Neuron (in vitro differentiated cells): ENCODE results near the gene SLCO3A1.
"Not testable (repeated sequence)": the region's sequence is repeated elsewhere in the genome, so short reads cannot be mapped to it uniquely, and the experiment has no call there.

Source experiments
- H2AFZ ChIP-seq: one replicate; pipeline ENCODE4 v1.6.1; 2013; ENCODE audit warnings: low read depth, mild to moderate bottlenecking, inconsistent platforms, low read length, moderate library complexity
- H3K27me3 ChIP-seq: one replicate; pipeline ENCODE4 v1.6.1; 2013; ENCODE audit warnings: low read length; ENCODE audit not compliant: insufficient read depth
- H3K36me3 ChIP-seq: one replicate; pipeline ENCODE4 v1.6.1; 2013; ENCODE audit warnings: low read length; ENCODE audit not compliant: insufficient read depth
- H3K4me1 ChIP-seq: one replicate; pipeline ENCODE4 v1.6.1; 2013; ENCODE audit warnings: low read length; ENCODE audit not compliant: insufficient read depth
- H3K4me3 ChIP-seq: 2 replicates; pipeline ENCODE4 v1.5.1; 2013; ENCODE audit warnings: mild to moderate bottlenecking, low read length, moderate library complexity
- H3K9me3 ChIP-seq: one replicate; pipeline ENCODE4 v1.6.1; 2013; ENCODE audit warnings: low read length

SLCO3A1 gene

DNA sequence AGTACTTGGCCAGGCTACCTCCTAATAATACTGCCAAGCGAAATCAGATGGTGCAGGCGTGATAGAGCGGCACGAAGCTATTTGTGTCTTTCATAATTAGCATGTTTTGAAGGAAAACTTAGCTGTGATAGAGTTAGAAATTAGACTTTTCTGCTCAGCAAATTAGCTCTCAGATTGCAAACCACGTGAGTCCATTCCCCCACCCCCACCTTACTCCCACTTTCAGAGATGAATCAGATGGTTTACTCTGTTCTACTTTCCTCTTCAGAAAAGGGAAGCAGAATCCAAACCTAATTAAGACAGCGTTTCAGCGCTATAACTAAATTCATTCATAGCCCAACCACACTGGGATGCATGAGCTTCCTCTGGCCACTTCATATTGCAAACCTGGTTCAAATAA lies 214.6 kb downstream of the SLCO3A1 start:
- no peaks in the 10 kb centered on the region for H3K9me3 ChIP-seq
- H3K4me3 ChIP-seq: no peak overlapping the region
- H2AFZ ChIP-seq: no peak overlapping the region
- H3K27me3 ChIP-seq: no peaks in the 10 kb centered on the region
- no peaks in the 10 kb centered on the region for H3K36me3 ChIP-seq
- no peaks in the 10 kb centered on the region for H3K4me1 ChIP-seq

- no peak overlapping the region for H3K4me3 ChIP-seq
- H3K27me3 ChIP-seq: no peaks in the 10 kb centered on the region
- H2AFZ ChIP-seq: no peak overlapping the region
- H3K9me3 ChIP-seq: no peaks in the 10 kb centered on the region
- H3K36me3 ChIP-seq: no peaks in the 10 kb centered on the region
- H3K4me1 ChIP-seq: no peaks in the 10 kb centered on the region
Observed at GRCh38 chr15:92069308-92070250, 216.1 kb downstream of the SLCO3A1 start.

- H2AFZ ChIP-seq, H3K4me1 ChIP-seq, H3K4me3 ChIP-seq, H3K9me3 ChIP-seq, H3K36me3 ChIP-seq, H3K27me3 ChIP-seq: not testable (repeated sequence)
Observed at GRCh38 chr15:92070251-92070650, 216.7 kb downstream of the SLCO3A1 start.

- H3K36me3 ChIP-seq: no peaks in the 10 kb centered on the region
- peaks cover 2% of the 10 kb centered on the region for H3K27me3 ChIP-seq
- H2AFZ ChIP-seq: no peak overlapping the region
- no peaks in the 10 kb centered on the region for H3K4me1 ChIP-seq
- H3K4me3 ChIP-seq: no peak overlapping the region
- no peaks in the 10 kb centered on the region for H3K9me3 ChIP-seq
Observed at GRCh38 chr15:92071045-92071634, 217.6 kb downstream of the SLCO3A1 start.

DNA sequence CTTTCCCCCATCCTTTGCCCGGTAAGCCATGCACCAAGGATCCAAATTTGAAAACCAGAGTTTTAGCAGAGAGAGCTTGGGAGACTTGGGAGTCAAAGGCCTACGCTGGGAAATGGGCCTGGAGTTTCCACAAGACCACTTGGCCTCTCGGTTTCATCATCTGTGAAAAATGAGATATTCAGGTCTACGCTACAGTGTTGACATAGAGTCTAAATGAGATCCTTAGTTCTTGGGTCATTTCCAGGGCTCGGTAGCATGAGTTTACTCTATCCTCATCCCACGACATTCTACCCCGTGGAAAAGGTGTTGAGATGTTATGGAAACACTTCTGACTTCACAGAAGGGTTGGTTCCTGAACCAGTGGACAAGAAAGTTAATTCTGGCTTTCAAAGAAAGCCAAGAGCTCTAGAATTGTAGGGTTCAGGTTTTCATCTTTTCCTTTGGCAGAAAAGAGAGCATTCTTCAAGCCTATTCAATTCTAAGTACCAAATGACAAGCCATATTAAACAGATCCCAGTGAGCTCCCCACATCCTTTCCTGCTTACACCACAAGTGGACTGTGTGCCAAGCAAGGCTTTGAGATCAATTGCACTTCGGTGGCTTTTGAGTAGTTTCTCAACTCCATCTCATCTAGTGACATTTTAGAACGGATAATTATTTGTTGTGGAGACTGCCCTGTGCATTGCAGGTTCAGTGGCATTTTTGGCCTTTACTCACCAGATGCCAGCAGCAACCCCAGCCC lies 219.7 kb downstream of the SLCO3A1 start:
- H3K4me3 ChIP-seq: no peak overlapping the region
- no peaks in the 10 kb centered on the region for H3K4me1 ChIP-seq
- H2AFZ ChIP-seq: no peak overlapping the region
- H3K36me3 ChIP-seq: no peaks in the 10 kb centered on the region
- no peaks in the 10 kb centered on the region for H3K9me3 ChIP-seq
- peaks cover 2% of the 10 kb centered on the region for H3K27me3 ChIP-seq

GRCh38 chr15:92074101-92074500 lies 220.6 kb downstream of the SLCO3A1 start:
- H3K36me3 ChIP-seq: no peaks in the 10 kb centered on the region
- H3K27me3 ChIP-seq: peaks cover 2% of the 10 kb centered on the region
- no peaks in the 10 kb centered on the region for H3K4me1 ChIP-seq
- H3K9me3 ChIP-seq: no peaks in the 10 kb centered on the region
- no peak overlapping the region for H2AFZ ChIP-seq
- H3K4me3 ChIP-seq: no peak overlapping the region

DNA sequence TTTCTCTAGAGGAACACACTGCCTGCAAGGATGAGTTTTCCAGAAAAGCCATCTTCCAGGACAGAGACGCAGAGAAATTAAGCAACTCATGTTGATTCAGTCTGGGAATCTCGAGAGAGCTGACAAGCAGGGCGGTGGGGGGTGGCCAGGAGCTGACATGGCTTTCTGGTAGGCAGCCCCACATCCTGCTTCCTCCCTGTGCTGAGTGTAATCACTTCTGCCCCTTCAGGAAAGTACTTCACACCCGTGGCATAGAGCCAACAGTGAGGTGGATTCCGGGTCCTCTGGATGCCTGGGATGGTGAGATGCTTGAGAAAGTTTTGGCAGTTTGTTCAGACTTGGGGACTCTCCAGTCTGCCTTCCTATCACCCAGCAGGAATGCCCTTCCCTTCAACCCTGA lies 221.1 kb downstream of the SLCO3A1 start:
- H2AFZ ChIP-seq: no peak overlapping the region
- no peaks in the 10 kb centered on the region for H3K4me1 ChIP-seq
- H3K36me3 ChIP-seq: no peaks in the 10 kb centered on the region
- peaks cover 2% of the 10 kb centered on the region for H3K27me3 ChIP-seq
- H3K4me3 ChIP-seq: no peak overlapping the region
- H3K9me3 ChIP-seq: no peaks in the 10 kb centered on the region

GRCh38 chr15:92075764-92076163 lies 222.3 kb downstream of the SLCO3A1 start:
- Histone ChIP-seq H3K36me3 (no peaks in the 10 kb centered on the region), H3K4me3 (no peak overlapping the region), H3K27me3 (peaks cover 2% of the 10 kb centered on the region), H3K4me1 (no peaks in the 10 kb centered on the region), H2AFZ (no peak overlapping the region), H3K9me3 (no peaks in the 10 kb centered on the region)

DNA sequence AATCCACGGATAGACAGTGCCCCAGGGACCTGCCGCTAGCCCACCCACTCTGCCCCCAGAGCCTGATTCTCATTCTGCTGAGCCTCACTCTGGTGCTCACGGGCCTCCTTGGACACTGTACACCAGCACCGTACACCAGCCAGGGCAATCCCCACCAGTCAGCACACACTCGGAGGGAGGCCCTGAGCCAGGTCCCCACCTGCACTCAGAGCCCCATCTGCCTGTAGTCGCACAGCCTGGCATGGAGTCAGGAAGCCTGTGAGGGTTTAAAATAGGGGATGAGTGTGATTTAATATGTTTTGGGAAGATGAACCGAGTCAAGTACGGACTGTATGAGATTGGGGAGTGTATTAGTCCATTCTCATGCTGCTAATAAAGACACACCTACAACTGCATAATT lies 223.0 kb downstream of the SLCO3A1 start:
- no peak overlapping the region for H2AFZ ChIP-seq
- peaks cover 2% of the 10 kb centered on the region for H3K27me3 ChIP-seq
- H3K4me1 ChIP-seq: no peaks in the 10 kb centered on the region
- no peak overlapping the region for H3K4me3 ChIP-seq
- no peaks in the 10 kb centered on the region for H3K9me3 ChIP-seq
- no peaks in the 10 kb centered on the region for H3K36me3 ChIP-seq

DNA sequence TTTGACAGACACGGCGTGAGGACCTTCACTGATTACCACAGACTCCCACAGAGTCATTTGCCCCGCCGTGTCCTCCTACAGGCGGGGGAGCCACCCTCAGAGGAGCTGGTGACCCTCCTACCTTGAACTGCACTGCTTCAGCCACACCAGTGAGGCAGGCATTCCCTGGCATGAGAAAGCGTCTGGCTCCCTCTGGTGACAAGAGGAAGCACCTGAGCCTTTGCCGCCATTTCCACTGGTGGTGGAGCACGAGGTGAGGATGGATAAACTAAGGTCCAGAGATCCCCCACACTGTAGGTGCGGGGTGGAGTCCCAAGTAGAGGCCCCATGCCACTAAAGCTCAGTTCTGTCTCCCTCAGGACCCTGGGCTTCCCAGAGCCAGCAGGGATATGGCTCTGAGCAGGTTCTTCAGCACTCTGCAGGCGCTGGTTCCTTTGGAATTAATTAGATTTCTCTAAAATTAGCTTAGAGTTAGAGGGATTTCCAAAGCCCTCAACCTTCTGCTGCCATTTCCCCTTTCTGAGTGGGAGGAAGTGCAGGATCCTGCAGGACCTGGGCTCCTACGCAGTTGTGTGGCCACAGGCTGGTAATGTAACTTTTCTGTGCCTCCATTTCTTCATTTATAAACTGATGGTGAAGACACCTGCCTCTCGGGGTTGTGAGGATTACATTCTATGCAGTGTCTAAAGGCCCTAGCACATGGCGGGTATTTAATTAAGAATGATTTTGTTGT lies 224.0 kb downstream of the SLCO3A1 start:
- H3K27me3 ChIP-seq: peaks cover 2% of the 10 kb centered on the region
- H3K4me3 ChIP-seq: no peak overlapping the region
- H3K4me1 ChIP-seq: no peaks in the 10 kb centered on the region

GRCh38 chr15:92078270-92078669 lies 224.8 kb downstream of the SLCO3A1 start:
- peaks cover 2% of the 10 kb centered on the region for H3K27me3 ChIP-seq
- no peaks in the 10 kb centered on the region for H3K9me3 ChIP-seq
- H3K4me3 ChIP-seq: no peak overlapping the region
- no peak overlapping the region for H2AFZ ChIP-seq
- no peaks in the 10 kb centered on the region for H3K36me3 ChIP-seq
- H3K4me1 ChIP-seq: no peaks in the 10 kb centered on the region

More for the DNA sequence above, 224.0 kb downstream of the SLCO3A1 start:
- H3K9me3 ChIP-seq: no peaks in the 10 kb centered on the region
- H3K36me3 ChIP-seq: no peaks in the 10 kb centered on the region
- H2AFZ ChIP-seq: no peak overlapping the region

DNA sequence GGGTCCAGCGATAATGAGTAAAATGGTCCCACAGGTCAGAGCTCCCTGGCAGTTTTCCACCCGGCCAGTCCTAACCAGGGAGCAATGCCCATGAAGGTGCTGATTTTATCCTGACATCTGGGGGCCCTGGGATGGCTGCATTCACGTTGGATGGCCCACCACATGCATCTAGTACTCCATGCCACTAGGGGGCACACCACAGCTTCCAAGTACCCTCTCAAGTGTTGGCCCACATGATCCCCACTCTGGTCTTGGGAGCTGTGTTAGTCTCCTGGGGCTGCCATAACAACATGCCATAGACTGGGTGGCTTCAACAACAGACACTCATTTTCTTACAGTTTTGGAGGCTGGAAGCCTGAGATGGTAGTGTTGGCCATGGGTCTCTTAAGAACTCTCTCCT lies 225.5 kb downstream of the SLCO3A1 start:
- no peak overlapping the region for H3K4me3 ChIP-seq
- no peak overlapping the region for H2AFZ ChIP-seq
- no peaks in the 10 kb centered on the region for H3K36me3 ChIP-seq
- peaks cover 2% of the 10 kb centered on the region for H3K27me3 ChIP-seq
- no peaks in the 10 kb centered on the region for H3K4me1 ChIP-seq
- H3K9me3 ChIP-seq: no peaks in the 10 kb centered on the region
